Endothelial cell of umbilical vein (primary cell): ENCODE measurements around the gene TPO. TPM values are rescaled to one million over a fixed set of nuclear protein-coding genes. Genes with fewer than 3 reads are reported as not detected.

Experiments used
- BruUV-seq: library from RNA; stranded (reverse); fragments of 400-500 nt; replicated peaks from 2 replicates; lab custom pipeline; 2021; lab: Mats Ljungman, UMichigan
- CTCF ChIA-PET: fragments of 300-600, 350-600 bp; sonication (Branson Sonifier 250); formaldehyde crosslinking; loops from one replicate; lab custom pipeline; 2021; ENCODE audit warnings: antibody characterized with exemption, inconsistent platforms; lab: Charles Lee
- POLR2A ChIA-PET: fragments of 300-600, 350-600 bp; sonication (Branson Sonifier 250); formaldehyde crosslinking; loops from one replicate; lab custom pipeline; 2021; ENCODE audit warnings: antibody characterized with exemption, inconsistent platforms; lab: Charles Lee
- DNase-seq: peaks from one replicate; pipeline ENCODE4 v3.0.0-alpha.2; 2011; ENCODE audit warnings: low read depth, low spot score
- FAIRE-seq: peaks from 2 replicates; lab custom pipeline; 2011; peaks lifted over from hg19 to GRCh38; lab: Jason Lieb, UNC
- H2AFZ ChIP-seq: 2 replicates; pipeline ENCODE4 v1.6.0; 2012; ENCODE audit warnings: low read depth, low read length, control low read depth, inconsistent platforms
- H3K27ac ChIP-seq: 2 replicates; pipeline ENCODE4 v1.5.1; 2011; ENCODE audit warnings: low read depth, mild to moderate bottlenecking, control low read depth, low read length, moderate library complexity; ENCODE audit not compliant: insufficient read depth
- H3K27me3 ChIP-seq, 2 experiments: 2 replicates each; pipeline versions ENCODE4 v1.6.0 to v1.6.1; 2011; ENCODE audit warnings: low read length in 2 of 2, mixed read lengths in 1 of 2; ENCODE audit not compliant: control insufficient read depth in 2 of 2, insufficient read depth in 2 of 2
- H3K36me3 ChIP-seq, 2 experiments: 2 replicates in 1 of 2; 3 replicates in 1 of 2; pipeline ENCODE4 v1.5.1; 2011; ENCODE audit warnings: low read length in 2 of 2, mild to moderate bottlenecking in 1 of 2, moderate library complexity in 1 of 2; ENCODE audit not compliant: control insufficient read depth in 2 of 2, insufficient read depth in 2 of 2; ENCODE audit errors: extremely low read depth in 1 of 2
- H3K4me1 ChIP-seq: 3 replicates; pipeline ENCODE4 v1.5.1; 2011; ENCODE audit warnings: mild to moderate bottlenecking, low read length; ENCODE audit not compliant: control insufficient read depth, insufficient read depth; ENCODE audit errors: extremely low read depth
- H3K4me2 ChIP-seq: 2 replicates; pipeline ENCODE4 v1.6.1; 2011; ENCODE audit warnings: low read length, control low read depth, mixed read lengths; ENCODE audit not compliant: insufficient read depth
- H3K4me3 ChIP-seq, 3 experiments: fragments of 200-600 bp in 1 of 3; sonication (generic), shearing (Covaris generic) in 1 of 3; replicated peaks in 1 of 3; 2 replicates each; pipeline ENCODE4 v1.5.1; 2011 to 2016; ENCODE audit warnings: control low read depth in 3 of 3, low read length in 3 of 3, mild to moderate bottlenecking in 2 of 3, inconsistent platforms in 1 of 3, low read depth in 1 of 3, moderate library complexity in 1 of 3; ENCODE audit not compliant: insufficient read depth in 1 of 3
- H3K79me2 ChIP-seq: 2 replicates; pipeline ENCODE4 v1.6.0; 2012; ENCODE audit warnings: low read length, inconsistent platforms; ENCODE audit not compliant: control insufficient read depth, insufficient read depth
- H3K9ac ChIP-seq: replicated peaks from 2 replicates; pipeline ENCODE3; 2011; ENCODE audit warnings: low read length, control low read depth; ENCODE audit not compliant: insufficient read depth; ENCODE audit errors: extremely low read depth
- H3K9me1 ChIP-seq: replicated peaks from 3 replicates; pipeline ENCODE4 v1.6.0; 2011; ENCODE audit warnings: mild to moderate bottlenecking, low read length; ENCODE audit not compliant: control insufficient read depth, insufficient read depth; ENCODE audit errors: extremely low read depth
- H3K9me3 ChIP-seq: replicated peaks from 2 replicates; pipeline ENCODE4 v1.5.1; 2012; ENCODE audit warnings: low read length, inconsistent platforms; ENCODE audit not compliant: control insufficient read depth, insufficient read depth
- H4K20me1 ChIP-seq: replicated peaks from 2 replicates; pipeline ENCODE3; 2011; ENCODE audit warnings: mild to moderate bottlenecking, low read length; ENCODE audit not compliant: control insufficient read depth, insufficient read depth; ENCODE audit errors: extremely low read depth
- EZH2 ChIP-seq: IDR thresholded peaks from 2 replicates; pipeline ENCODE4 v1.6.1; 2012; ENCODE audit warnings: borderline replicate concordance, low read depth, mild to moderate bottlenecking, moderate library complexity, low read length, inconsistent platforms; ENCODE audit not compliant: severe bottlenecking
- FOS ChIP-seq: IDR thresholded peaks from 2 replicates; pipeline ENCODE4 v1.6.1; 2011; ENCODE audit warnings: mild to moderate bottlenecking, low read length, moderate library complexity, borderline replicate concordance; ENCODE audit not compliant: insufficient read depth
- GATA2 ChIP-seq: IDR thresholded peaks from 2 replicates; pipeline ENCODE4 v1.7.0; 2011; ENCODE audit warnings: low read depth, mild to moderate bottlenecking, moderate library complexity, mixed read lengths, low read length; ENCODE audit not compliant: insufficient read length, insufficient read depth
- JUN ChIP-seq: IDR thresholded peaks from 2 replicates; pipeline ENCODE4 v1.6.1; 2011; ENCODE audit warnings: borderline replicate concordance, low read depth; ENCODE audit not compliant: insufficient read length, insufficient read depth
- MYC ChIP-seq: IDR thresholded peaks from one replicate; pipeline ENCODE4 v1.6.1; 2011; ENCODE audit warnings: mild to moderate bottlenecking, low read depth, low read length
- POLR2A ChIP-seq: IDR thresholded peaks from 2 replicates; pipeline ENCODE4 v1.6.1; 2012; ENCODE audit warnings: low read depth, mild to moderate bottlenecking, control low read depth, low read length
- POLR2AphosphoS5 ChIP-seq: IDR thresholded peaks from 2 replicates; pipeline ENCODE4 v1.6.1; 2012; ENCODE audit warnings: low read depth, mild to moderate bottlenecking, control low read depth, low read length, moderate library complexity; ENCODE audit not compliant: insufficient read depth
- dilution Hi-C: fragments of 300-500 bp; cut with MboI; formaldehyde crosslinking; loops from one replicate; pipeline ENCODE4 v1.15.0; 2019; ENCODE audit warnings: low sequenced_read_pairs; ENCODE audit not compliant: extremely low pct_ligation_motif_present
- intact Hi-C: fragments of 100-400 bp; cut with micrococcal nuclease; formaldehyde crosslinking; loops from one replicate; pipeline ENCODE4 v1.10.0; 2022
- polyA plus RNA-seq, 4 experiments: library from polyadenylated mRNA; depleted of rRNA in 3 of 4; stranded (reverse) in 3 of 4; unstranded in 1 of 4; fragments of >200 nt; gene quantifications; 2 replicates each; pipeline versions ENCODE4 v1.2.1 to v1.2.3, GENCODE V29; 2011 to 2012; ENCODE audit warnings: missing spikeins in 1 of 4
- total RNA-seq: library from RNA; stranded (reverse); gene quantifications from 2 replicates; pipeline ENCODE4 v1.2.3, GENCODE V29; 2021
- TF ChIP-seq, protein P1 (sequence below): IDR thresholded peaks from 2 replicates; pipeline ENCODE4 v1.6.1; 2011; ENCODE audit not compliant: insufficient read depth, insufficient read length
- TF ChIP-seq, protein P2 (sequence below), 2 donors: IDR thresholded peaks; 1 replicate in 1 of 2; 2 replicates in 1 of 2; pipeline ENCODE4 v1.5.1; 2011; ENCODE audit warnings: low read length in 2 of 2, mild to moderate bottlenecking in 2 of 2, moderate library complexity in 2 of 2, control low read depth in 1 of 2, inconsistent platforms in 1 of 2, low read depth in 1 of 2; ENCODE audit not compliant: insufficient read depth in 1 of 2; ENCODE audit errors: extremely low read depth in 1 of 2

The TPO gene
- total and polyA plus RNA-seq, 2 donors (not counting 3 experiments of a cell fraction or from before 2014, with no cell fraction given): not detected

DNA sequence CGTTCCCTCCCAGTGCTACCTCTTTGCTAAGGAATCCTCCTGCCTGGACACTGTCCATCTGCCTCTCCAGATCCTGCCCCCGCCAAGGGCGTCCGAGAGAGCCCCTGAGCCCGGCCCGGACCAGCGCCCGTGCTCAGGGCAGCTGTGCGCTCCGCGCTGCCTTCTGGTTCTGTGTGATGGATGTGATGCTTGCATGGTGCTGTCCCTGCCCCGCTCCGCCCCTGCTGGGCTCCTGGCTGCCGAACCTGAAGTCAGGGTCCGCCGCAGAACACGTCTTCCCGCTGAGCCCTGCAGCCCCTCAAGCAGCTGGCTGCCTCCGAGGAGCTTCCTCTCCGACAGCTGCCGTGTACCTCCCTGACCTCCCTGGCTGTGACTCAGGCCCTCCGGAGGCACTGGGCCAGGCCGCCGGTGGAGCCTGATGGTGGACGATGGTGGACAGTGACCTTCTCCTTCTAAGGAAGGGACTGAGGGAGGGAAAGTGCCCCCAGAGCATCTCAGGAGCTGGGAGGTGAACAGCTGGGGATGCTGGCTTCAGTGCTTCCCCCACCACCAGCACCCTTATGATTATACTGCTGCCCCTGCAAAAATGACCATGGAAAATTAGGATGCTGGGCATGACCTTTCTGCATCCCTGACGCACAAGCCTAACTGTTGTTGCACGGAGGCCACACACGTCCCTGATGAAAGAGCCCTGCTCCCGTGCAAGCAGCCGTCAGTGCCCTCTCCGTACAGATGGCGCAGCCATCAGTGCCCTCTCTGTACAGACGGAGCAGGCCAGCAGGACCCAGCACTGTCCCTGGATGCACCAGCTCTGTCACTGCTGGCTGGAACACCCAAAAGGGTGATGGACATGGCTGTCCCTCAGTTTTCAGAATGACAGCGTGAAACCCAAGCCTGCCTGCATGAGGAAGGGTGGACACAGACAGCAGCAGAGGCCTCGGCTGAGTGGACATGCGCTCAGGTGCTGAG is 99.3 kb downstream of the TPO start:
- H3K36me3 ChIP-seq: no peaks in the 10 kb centered on the region
- FAIRE-seq (no peak), DNase-seq (no peak)
- H4K20me1 ChIP-seq: no peaks in the 10 kb centered on the region
- BruUV-seq: no TSS peak
- H3K4me1 ChIP-seq: no peaks in the 10 kb centered on the region
- no peak overlapping the region for H2AFZ ChIP-seq
- no peaks in the 10 kb centered on the region for H3K27me3 ChIP-seq
- no peak overlapping the region for H3K4me2 ChIP-seq
- H3K9ac ChIP-seq: no peak overlapping the region
- TF ChIP-seq, protein P1, sequence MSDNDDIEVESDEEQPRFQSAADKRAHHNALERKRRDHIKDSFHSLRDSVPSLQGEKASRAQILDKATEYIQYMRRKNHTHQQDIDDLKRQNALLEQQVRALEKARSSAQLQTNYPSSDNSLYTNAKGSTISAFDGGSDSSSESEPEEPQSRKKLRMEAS: no peak
- no peak for TF ChIP-seq EZH2
- CTCF ChIA-PET: no interaction called here
- intact Hi-C loops: no loop called here
- dilution Hi-C loops: no loop called here
- no peak overlapping the region for H3K4me3 ChIP-seq
- no peaks in the 10 kb centered on the region for H3K79me2 ChIP-seq
- no peaks in the 10 kb centered on the region for H3K9me3 ChIP-seq
- no peaks in the 10 kb centered on the region for H3K9me1 ChIP-seq
- POLR2A ChIA-PET: no interaction called here
- H3K27ac ChIP-seq: no peak overlapping the region

DNA sequence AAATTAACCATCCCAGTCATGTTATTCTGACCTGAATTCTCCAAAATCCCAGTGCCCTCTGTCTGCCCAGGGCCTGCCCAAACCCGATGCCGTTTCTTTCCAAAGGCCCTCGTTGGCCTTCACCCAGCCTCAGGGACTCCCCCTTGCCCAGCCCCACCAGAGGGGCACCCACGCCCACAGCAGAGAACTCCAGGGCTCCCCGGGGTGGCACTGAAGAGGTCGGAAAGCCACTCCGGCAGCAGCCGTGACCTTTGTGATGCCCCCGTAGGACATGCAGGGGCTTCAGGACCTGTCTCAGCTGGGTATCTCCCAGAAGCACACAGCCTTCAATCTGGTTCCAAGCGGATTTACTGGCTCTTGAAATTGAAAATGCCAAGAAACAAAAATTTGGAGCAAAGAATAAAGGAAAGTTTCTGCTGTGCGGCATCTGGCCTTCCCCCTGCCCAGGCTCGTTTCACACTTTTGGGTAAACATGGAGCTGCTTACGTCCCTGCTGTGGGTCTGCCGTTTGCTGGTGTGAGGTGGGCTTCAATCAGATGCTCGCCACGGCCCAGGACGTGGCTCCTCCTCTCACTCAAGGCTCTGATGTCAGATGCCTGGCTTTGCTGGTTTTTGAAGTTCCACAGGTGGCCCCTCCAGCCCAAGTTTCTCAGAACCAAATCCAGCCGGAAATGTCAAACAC is 101.3 kb downstream of the TPO start:
- TF ChIP-seq JUN (no peak), MYC (no peak), GATA2 (no peak), POLR2A (no peak), POLR2AphosphoS5 (no peak), FOS (no peak), EZH2 (no peak)
- TF ChIP-seq, protein P2, sequence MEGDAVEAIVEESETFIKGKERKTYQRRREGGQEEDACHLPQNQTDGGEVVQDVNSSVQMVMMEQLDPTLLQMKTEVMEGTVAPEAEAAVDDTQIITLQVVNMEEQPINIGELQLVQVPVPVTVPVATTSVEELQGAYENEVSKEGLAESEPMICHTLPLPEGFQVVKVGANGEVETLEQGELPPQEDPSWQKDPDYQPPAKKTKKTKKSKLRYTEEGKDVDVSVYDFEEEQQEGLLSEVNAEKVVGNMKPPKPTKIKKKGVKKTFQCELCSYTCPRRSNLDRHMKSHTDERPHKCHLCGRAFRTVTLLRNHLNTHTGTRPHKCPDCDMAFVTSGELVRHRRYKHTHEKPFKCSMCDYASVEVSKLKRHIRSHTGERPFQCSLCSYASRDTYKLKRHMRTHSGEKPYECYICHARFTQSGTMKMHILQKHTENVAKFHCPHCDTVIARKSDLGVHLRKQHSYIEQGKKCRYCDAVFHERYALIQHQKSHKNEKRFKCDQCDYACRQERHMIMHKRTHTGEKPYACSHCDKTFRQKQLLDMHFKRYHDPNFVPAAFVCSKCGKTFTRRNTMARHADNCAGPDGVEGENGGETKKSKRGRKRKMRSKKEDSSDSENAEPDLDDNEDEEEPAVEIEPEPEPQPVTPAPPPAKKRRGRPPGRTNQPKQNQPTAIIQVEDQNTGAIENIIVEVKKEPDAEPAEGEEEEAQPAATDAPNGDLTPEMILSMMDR (IDR thresholded peaks at IDR 0.05; ENCODE audit: extremely low read depth in 1 of 2, insufficient read depth in 1 of 2, low read depth in 1 of 2, low read length in 2 of 2): no peak
- TF ChIP-seq, protein P1: no peak
- H3K27ac ChIP-seq: no peak overlapping the region
- intact Hi-C loops (no loop called here), dilution Hi-C loops (no loop called here)
- ChIA-PET CTCF (no interaction called here), POLR2A (no interaction called here)
- no peaks in the 10 kb centered on the region for H3K79me2 ChIP-seq
- no peaks in the 10 kb centered on the region for H3K27me3 ChIP-seq
- no peaks in the 10 kb centered on the region for H4K20me1 ChIP-seq
- no peaks in the 10 kb centered on the region for H3K4me1 ChIP-seq
- H2AFZ ChIP-seq: no peak overlapping the region
- H3K9me3 ChIP-seq: no peaks in the 10 kb centered on the region
- H3K4me3 ChIP-seq: no peak overlapping the region
- H3K36me3 ChIP-seq: no peaks in the 10 kb centered on the region
- no peak overlapping the region for H3K4me2 ChIP-seq
- H3K9ac ChIP-seq: no peak overlapping the region
- BruUV-seq: no TSS peak
- no peaks in the 10 kb centered on the region for H3K9me1 ChIP-seq
- DNase-seq (no peak), FAIRE-seq (no peak)
